Measurements from ENCODE around the gene MCM3AP.

The MCM3AP gene

GRCh38 chr21:46264690-46265144, 20.7 kb downstream of the MCM3AP start:
- Histone ChIP-seq H3K27me3 (ENCODE audit: control insufficient read depth, insufficient read depth, low read length) (no peaks in the 10 kb centered on the region), H3K4me3 (ENCODE audit: low read length) (no peak overlapping the region), H3K36me3 (ENCODE audit: insufficient read depth, low read length) (peaks cover 74% of the 10 kb centered on the region), H3K9me3 (replicated peaks; ENCODE audit: low read length) (no peaks in the 10 kb centered on the region), H3K4me2 (ENCODE audit: low read length) (no peak overlapping the region), H3K9ac (ENCODE audit: low read depth, low read length) (no peak overlapping the region), H3K4me1 (ENCODE audit: control insufficient read depth, insufficient read depth, low read length) (no peaks in the 10 kb centered on the region)

DNA sequence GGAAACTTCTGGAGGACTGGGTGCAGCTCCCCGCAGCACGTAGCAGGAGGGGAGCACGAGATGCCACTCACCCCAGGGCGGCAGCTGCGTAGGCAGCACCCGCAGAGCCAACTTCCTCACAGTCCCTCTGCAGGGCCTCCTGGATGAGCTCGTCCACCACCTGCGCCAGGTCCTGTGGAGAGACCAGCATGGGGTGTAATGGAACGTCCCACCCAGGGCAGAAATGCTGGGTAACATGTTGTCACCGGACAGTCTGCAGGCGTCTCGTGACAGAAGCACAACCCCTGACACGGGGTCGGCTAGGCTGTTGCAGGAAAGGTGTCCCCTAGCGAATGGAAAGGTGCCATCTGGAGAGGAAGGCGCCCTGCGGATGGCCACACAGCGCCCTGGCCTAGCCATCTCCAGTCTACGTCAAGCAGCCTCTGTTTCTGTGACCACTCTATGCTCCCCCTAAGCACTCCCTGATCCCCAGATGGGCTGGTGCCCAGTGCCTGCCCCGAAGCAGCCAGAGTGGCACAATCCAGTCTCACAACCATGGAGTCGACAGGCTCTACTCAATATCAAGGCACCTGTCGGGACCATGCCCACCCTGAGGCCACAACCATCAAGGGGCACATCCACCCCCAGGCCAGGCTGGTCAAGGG, 21.2 kb downstream of the MCM3AP start:
- peaks cover 68% of the 10 kb centered on the region for H3K36me3 ChIP-seq (ENCODE audit: insufficient read depth, low read length)
- H3K9ac ChIP-seq (ENCODE audit: low read depth, low read length) = no peak overlapping the region
- H3K9me3 ChIP-seq (replicated peaks; ENCODE audit: low read length) = no peaks in the 10 kb centered on the region
- no peak overlapping the region for H3K4me3 ChIP-seq (ENCODE audit: low read length)
- H3K4me2 ChIP-seq (ENCODE audit: low read length) = no peak overlapping the region
- H3K27me3 ChIP-seq (ENCODE audit: control insufficient read depth, insufficient read depth, low read length) = no peaks in the 10 kb centered on the region
- H3K4me1 ChIP-seq (ENCODE audit: control insufficient read depth, insufficient read depth, low read length) = no peaks in the 10 kb centered on the region

DNA sequence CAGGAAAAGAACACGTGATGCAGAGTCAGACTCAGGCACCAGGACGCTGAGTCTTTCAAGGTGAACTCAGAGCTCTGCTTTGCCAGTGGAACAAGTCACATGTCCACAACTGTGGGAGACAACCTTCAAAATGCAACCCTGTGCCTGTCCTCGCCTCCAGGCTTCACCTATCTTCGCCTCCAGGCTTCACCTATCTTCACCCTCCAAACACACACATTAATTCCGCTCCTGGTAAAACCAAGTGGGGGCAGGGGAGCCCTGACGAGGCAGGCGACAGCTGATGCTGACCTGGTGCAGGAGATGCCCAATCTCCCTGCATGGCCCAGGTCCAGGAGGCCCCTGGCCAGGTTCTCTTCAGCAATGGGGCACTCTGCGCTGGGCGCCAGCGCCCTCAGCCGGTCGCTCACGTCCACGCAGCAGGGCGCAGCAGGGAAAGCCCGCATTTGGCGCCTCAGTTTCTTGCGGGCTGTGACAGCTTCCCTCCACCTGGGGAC, 28.9 kb downstream of the MCM3AP start:
- Histone ChIP-seq H3K9ac (ENCODE audit: low read depth, low read length) (no peak overlapping the region), H3K27me3 (ENCODE audit: control insufficient read depth, insufficient read depth, low read length) (no peaks in the 10 kb centered on the region), H3K9me3 (replicated peaks; ENCODE audit: low read length) (no peaks in the 10 kb centered on the region), H3K4me3 (ENCODE audit: low read length) (no peak overlapping the region), H3K36me3 (ENCODE audit: insufficient read depth, low read length) (peaks cover 80% of the 10 kb centered on the region), H3K4me1 (ENCODE audit: control insufficient read depth, insufficient read depth, low read length) (no peaks in the 10 kb centered on the region), H3K4me2 (ENCODE audit: low read length) (no peak overlapping the region)

GRCh38 chr21:46255758-46256337, 29.6 kb downstream of the MCM3AP start:
- Histone ChIP-seq H3K4me2 (ENCODE audit: low read length) (no peak overlapping the region), H3K9me3 (replicated peaks; ENCODE audit: low read length) (no peaks in the 10 kb centered on the region), H3K36me3 (ENCODE audit: insufficient read depth, low read length) (peaks cover 81% of the 10 kb centered on the region), H3K9ac (ENCODE audit: low read depth, low read length) (no peak overlapping the region), H3K27me3 (ENCODE audit: control insufficient read depth, insufficient read depth, low read length) (no peaks in the 10 kb centered on the region), H3K4me3 (ENCODE audit: low read length) (no peak overlapping the region), H3K4me1 (ENCODE audit: control insufficient read depth, insufficient read depth, low read length) (no peaks in the 10 kb centered on the region)

DNA sequence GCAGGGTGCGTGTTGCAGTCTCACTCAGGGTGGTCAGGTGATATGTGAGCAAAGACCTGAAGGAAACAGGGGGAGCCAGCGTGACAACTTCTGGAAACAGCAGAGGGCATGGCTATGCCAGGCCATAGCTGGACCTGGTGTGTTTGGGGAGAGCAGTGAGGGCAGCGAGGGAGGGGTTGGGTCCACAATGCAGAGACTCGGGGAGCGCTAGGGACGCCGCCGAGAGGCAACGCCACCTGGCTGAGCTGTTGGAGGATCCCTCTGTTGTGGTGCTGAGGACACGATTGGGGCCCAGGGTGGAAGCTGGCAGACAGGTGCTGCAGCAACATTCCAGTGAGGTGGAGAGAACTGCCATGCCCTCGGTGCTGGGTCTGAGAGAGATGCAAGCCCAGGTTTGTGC, 30.2 kb downstream of the MCM3AP start:
- no peaks in the 10 kb centered on the region for H3K4me1 ChIP-seq (ENCODE audit: control insufficient read depth, insufficient read depth, low read length)
- no peaks in the 10 kb centered on the region for H3K9me3 ChIP-seq (replicated peaks; ENCODE audit: low read length)
- H3K36me3 ChIP-seq (ENCODE audit: insufficient read depth, low read length) = peaks cover 82% of the 10 kb centered on the region
- H3K9ac ChIP-seq (ENCODE audit: low read depth, low read length) = no peak overlapping the region
- H3K27me3 ChIP-seq (ENCODE audit: control insufficient read depth, insufficient read depth, low read length) = no peaks in the 10 kb centered on the region
- no peak overlapping the region for H3K4me3 ChIP-seq (ENCODE audit: low read length)
- no peak overlapping the region for H3K4me2 ChIP-seq (ENCODE audit: low read length)

GRCh38 chr21:46254208-46254975, 31.0 kb downstream of the MCM3AP start:
- Histone ChIP-seq H3K36me3 (ENCODE audit: insufficient read depth, low read length) (peaks cover 87% of the 10 kb centered on the region), H3K4me3 (ENCODE audit: low read length) (no peak overlapping the region)

DNA sequence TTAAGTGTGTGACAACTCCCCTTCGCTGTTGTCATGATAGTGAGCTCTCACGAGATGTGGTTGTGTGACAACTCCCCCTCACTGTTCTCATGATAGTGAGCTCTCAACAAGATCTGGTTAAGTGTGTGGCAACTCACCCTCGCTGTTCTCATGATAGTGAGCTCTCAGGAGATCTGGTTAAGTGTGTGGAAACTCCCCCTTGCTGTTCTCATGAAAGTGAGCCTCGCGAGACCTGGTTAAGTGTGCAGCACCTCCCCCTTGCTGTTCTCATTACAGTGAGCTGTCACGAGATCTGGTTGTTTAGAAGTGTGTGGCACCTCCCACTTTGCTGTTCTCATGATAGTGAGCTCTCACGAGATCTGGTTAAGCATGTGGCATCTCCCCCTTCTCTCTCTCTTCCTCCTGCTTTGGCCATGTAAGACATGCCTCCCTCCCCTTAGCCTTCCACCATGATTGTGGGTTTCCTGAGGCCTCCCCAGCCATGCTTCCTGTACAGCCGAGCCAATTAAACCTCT, 31.7 kb downstream of the MCM3AP start:
- Histone ChIP-seq H3K9ac (ENCODE audit: low read depth, low read length) (no peak overlapping the region), H3K27me3 (ENCODE audit: control insufficient read depth, insufficient read depth, low read length) (no peaks in the 10 kb centered on the region), H3K4me1 (ENCODE audit: control insufficient read depth, insufficient read depth, low read length) (no peaks in the 10 kb centered on the region), H3K36me3 (ENCODE audit: insufficient read depth, low read length) (peaks cover 87% of the 10 kb centered on the region), H3K4me3 (ENCODE audit: low read length) (no peak overlapping the region), H3K4me2 (ENCODE audit: low read length) (no peak overlapping the region), H3K9me3 (replicated peaks; ENCODE audit: low read length) (no peaks in the 10 kb centered on the region)

More at GRCh38 chr21:46254208-46254975, 31.0 kb downstream of the MCM3AP start:
- Histone ChIP-seq H3K4me1 (ENCODE audit: control insufficient read depth, insufficient read depth, low read length) (no peaks in the 10 kb centered on the region), H3K27me3 (ENCODE audit: control insufficient read depth, insufficient read depth, low read length) (no peaks in the 10 kb centered on the region), H3K4me2 (ENCODE audit: low read length) (no peak overlapping the region), H3K9me3 (replicated peaks; ENCODE audit: low read length) (no peaks in the 10 kb centered on the region), H3K9ac (ENCODE audit: low read depth, low read length) (no peak overlapping the region)

DNA sequence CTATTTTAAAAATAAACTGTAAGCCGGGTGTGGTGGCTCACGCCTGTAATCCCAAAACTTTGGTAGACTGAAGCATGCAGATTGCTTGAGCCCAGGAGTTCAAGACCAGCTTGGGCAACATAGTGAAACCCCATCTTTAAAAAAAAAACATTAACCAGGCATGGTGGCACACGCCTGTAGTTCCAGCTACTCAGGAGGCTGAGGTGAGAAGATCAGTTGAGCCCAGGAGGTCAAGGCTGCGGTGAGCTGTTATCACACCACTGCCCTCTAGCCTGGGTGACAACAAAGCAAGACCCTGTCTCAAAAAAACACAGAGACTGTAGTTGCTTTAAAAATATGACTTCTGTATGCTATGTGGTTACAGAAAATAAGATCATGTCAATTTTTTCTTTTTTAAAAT, 32.6 kb downstream of the MCM3AP start:
- no peak overlapping the region for H3K9ac ChIP-seq (ENCODE audit: low read depth, low read length)
- no peak overlapping the region for H3K4me3 ChIP-seq (ENCODE audit: low read length)
- H3K27me3 ChIP-seq (ENCODE audit: control insufficient read depth, insufficient read depth, low read length) = no peaks in the 10 kb centered on the region
- no peaks in the 10 kb centered on the region for H3K4me1 ChIP-seq (ENCODE audit: control insufficient read depth, insufficient read depth, low read length)
- no peaks in the 10 kb centered on the region for H3K9me3 ChIP-seq (replicated peaks; ENCODE audit: low read length)
- peaks cover 83% of the 10 kb centered on the region for H3K36me3 ChIP-seq (ENCODE audit: insufficient read depth, low read length)
- no peak overlapping the region for H3K4me2 ChIP-seq (ENCODE audit: low read length)

GRCh38 chr21:46250146-46250725, 35.2 kb downstream of the MCM3AP start:
- Histone ChIP-seq H3K4me1 (ENCODE audit: control insufficient read depth, insufficient read depth, low read length) (no peaks in the 10 kb centered on the region), H3K4me3 (ENCODE audit: low read length) (no peak overlapping the region), H3K4me2 (ENCODE audit: low read length) (no peak overlapping the region), H3K27me3 (ENCODE audit: control insufficient read depth, insufficient read depth, low read length) (no peaks in the 10 kb centered on the region), H3K36me3 (ENCODE audit: insufficient read depth, low read length) (peaks cover 87% of the 10 kb centered on the region), H3K9ac (ENCODE audit: low read depth, low read length) (no peak overlapping the region), H3K9me3 (replicated peaks; ENCODE audit: low read length) (no peaks in the 10 kb centered on the region)

- Histone ChIP-seq H3K36me3 (ENCODE audit: insufficient read depth, low read length) (peaks cover 87% of the 10 kb centered on the region), H3K9ac (ENCODE audit: low read depth, low read length) (no peak overlapping the region), H3K9me3 (replicated peaks; ENCODE audit: low read length) (no peaks in the 10 kb centered on the region), H3K27me3 (ENCODE audit: control insufficient read depth, insufficient read depth, low read length) (no peaks in the 10 kb centered on the region), H3K4me1 (ENCODE audit: control insufficient read depth, insufficient read depth, low read length) (no peaks in the 10 kb centered on the region), H3K4me2 (ENCODE audit: low read length) (no peak overlapping the region), H3K4me3 (ENCODE audit: low read length) (no peak overlapping the region)
Observed at GRCh38 chr21:46248827-46249226, 36.6 kb downstream of the MCM3AP start.

DNA sequence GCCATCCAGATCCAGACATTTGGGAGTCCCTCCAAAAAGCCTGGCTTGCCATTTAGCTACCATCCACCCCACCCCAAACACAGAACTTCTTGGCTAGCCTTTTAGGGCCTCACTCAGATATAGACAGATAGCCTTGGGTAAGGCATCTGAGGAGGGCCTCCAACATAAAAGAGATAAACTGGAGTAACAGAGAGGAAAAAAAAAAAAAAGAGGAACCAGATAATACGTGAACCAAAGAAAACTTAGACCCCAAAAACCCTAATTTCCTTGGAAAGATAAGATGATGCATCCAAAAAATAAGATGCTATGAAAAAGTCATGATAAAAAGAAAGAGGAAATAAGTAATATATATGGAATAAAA, 37.0 kb downstream of the MCM3AP start:
- Histone ChIP-seq H3K36me3 (ENCODE audit: insufficient read depth, low read length) (peaks cover 87% of the 10 kb centered on the region), H3K27me3 (ENCODE audit: control insufficient read depth, insufficient read depth, low read length) (no peaks in the 10 kb centered on the region), H3K4me3 (ENCODE audit: low read length) (no peak overlapping the region), H3K4me2 (ENCODE audit: low read length) (no peak overlapping the region), H3K9ac (ENCODE audit: low read depth, low read length) (no peak overlapping the region), H3K9me3 (replicated peaks; ENCODE audit: low read length) (no peaks in the 10 kb centered on the region), H3K4me1 (ENCODE audit: control insufficient read depth, insufficient read depth, low read length) (no peaks in the 10 kb centered on the region)

Data from skeletal muscle satellite cell (primary cell).